NCI-H2196 treated with DMSO at 0.1 percent for 48 hours (cell line): ENCODE measurements around the gene PARM1.
A peak's percentile ranks its signal among the peaks of the same experiment; 100 is the strongest.
"Not testable (repeated sequence)": the region's sequence is repeated elsewhere in the genome, so short reads cannot be mapped to it uniquely, and the experiment has no call there.

Experiments used
- DNase-seq: peaks from one replicate; lab custom pipeline; 2025; ENCODE audit not compliant: unreplicated experiment; lab: John Stamatoyannopoulos, UW

PARM1 gene

GRCh38 chr4:74982546-74983252 lies 49.8 kb downstream of the PARM1 start:
- no peak for DNase-seq

GRCh38 chr4:74983253-74983635 lies 50.3 kb downstream of the PARM1 start:
- no peak for DNase-seq

DNA sequence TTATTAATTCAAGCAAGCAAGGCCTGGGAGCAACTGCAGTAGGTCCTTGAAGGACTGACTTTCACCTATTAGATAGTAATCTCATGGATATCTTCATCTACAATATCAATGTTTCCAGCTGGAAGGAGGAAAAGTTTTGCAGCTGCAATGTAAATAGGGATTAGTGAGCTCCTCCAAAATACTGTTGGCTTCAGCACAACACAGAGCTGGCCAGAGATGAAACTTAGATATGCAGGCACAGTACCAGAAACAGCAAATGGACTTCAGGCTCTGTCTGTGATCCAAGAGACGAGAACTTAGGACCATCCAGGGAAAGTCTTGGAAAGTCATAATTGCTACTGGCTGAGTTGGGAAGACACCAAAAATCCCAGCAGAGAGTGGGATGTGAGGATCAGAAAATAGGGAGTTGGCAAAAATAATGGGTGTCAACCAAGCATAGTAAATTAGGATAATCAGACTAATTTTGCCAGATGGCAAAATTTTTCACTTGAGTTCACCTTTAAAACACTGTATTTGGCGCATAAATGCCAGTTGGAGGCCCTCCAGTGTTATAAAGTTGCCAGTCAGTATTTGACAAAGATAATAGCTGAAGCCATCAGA lies 57.5 kb downstream of the PARM1 start:
- no peak for DNase-seq

DNA sequence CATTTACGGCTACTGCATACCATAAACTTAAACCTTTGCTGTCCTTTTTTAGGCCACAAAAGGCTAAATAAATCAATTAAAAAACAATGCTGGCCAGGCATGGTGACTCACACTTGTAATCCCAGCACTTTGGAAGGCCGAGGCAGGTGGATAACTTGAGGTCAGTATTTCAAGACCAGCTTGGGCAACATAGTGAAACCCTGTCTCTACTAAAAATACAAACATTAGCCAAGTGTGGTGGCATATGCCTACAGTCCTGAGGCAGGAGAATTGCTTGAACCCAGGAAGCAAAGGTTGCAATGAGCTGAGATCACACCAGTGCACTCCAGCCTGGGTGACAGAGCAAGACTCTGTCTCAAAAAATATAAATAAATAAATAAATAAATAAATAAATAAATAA lies 61.5 kb downstream of the PARM1 start:
- not testable (repeated sequence) for DNase-seq

DNA sequence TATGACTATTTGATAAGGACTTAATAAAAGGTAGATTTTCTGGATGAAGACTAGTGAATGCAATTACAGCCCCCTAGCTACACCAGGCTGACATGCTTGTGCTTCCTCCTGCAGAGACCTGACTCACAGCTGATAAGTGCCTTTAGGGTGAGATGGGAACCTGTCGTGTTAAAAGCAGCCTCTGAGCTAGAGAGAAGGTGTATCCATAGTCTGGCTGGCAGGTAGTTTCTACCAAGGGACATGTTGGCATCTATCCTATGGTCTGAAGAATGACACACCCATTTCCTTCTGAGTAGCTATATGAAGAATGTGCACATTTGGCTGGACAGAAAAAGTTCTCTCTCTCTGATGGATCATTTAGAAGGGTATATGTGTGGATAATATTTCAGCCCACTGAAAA lies 64.1 kb downstream of the PARM1 start:
- no peak for DNase-seq

DNA sequence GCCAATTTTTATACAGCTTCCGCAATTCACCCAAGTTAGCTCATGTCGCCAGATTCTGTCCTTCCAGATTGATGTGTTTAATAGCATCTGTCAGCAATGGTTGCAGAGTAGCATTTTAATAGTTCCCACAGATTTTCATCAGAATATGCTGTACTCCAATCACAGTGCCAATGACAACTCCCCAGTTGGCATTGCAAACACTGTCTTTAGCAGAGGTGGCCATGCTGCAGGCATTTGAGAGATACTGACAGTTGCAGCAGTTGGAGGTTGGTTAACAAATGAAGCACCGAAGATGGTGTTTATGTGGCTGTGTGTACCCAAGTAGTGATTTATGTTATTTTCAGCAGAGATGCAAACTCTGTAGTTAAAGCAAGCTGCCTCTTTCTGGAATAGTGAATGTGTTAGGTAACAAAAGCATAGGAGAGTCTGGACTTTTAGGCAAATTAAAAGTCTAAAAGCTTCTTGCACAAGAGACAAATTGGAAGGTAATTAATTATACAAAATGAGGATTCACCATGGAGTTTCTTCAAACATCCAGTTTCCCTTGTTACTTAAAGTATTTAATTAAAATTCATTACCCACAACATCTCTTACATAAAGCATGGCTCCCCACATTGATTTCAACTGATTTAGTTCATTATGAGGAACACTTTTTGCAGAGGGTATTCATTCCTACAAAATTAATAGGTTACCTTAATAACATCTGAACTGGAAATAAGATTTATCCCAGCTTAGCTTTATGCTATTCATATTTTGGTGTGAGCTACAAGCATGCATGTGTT lies 65.2 kb downstream of the PARM1 start:
- DNase-seq: no peak

DNA sequence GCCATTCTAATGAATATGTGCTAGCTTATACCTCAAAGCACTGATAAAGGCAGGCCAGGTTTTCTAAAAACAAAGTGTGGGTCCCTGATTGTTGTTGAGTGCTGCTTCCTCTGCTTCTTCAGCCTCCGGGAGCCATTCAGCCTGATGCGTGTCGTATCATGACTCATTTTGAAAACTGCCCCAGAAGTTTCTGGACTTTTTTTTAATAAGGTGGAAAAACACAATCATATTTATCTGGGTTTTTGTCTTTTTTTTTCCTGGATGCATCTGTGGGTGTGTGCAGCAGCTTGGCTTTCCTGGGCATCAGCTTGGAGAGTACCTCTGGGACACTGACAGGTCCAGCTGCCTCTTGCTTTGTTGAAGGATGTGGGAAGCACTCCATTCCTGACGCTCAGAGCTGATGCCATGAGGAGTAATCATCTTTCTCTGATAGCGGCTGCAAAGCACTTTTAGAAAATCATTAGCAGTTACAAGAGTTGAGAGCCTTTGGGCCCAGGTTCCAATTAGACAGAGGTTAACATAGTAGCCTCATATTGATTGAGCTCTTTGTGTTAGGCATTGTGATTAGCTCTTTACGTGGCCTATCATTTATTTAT lies 66.9 kb downstream of the PARM1 start:
- DNase-seq: no peak

GRCh38 chr4:75001871-75002270 lies 69.0 kb downstream of the PARM1 start:
- DNase-seq: no peak

DNA sequence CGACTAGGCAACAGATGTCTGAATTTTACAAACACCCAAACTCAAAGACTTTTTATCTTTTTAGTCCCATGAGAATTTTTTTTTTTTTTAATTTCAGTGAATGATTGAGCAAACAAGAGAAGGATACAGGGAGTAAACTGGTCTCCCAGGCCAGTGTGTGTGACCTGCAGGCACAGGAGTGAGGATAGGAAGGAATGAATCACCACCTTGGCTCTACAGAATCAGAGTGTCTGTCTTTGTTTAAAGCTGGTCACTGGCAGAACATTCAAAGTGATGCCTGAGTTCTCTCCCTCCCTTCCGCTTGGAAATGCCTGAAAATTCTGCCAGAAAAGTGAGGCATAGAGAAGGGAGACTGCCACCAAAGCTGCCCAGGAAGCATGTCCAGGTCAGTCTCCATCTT lies 69.5 kb downstream of the PARM1 start:
- no peak for DNase-seq

DNA sequence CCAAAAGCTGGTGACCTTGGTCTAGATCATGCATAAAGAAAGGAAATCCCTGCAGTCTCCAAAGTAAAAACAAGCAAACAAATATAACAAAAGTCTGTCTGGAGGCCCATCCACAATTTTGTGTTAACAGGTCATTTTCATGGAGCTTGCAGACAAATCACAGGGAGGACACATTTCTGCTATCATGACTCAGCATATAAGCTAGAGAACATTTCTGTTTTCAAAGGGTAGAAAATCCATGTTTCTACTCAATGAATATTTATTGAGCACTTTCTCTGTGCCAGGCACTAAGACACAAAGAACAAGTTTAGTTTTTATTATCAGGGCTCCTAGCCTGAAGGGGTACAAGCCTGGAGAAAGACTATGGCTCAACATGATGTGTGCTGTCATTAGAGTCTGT lies 71.1 kb downstream of the PARM1 start:
- DNase-seq: no peak

- peak; percentile 63 for DNase-seq
These were observed 72.1 kb downstream of the PARM1 start for GRCh38 chr4:75004755-75005668.

DNA sequence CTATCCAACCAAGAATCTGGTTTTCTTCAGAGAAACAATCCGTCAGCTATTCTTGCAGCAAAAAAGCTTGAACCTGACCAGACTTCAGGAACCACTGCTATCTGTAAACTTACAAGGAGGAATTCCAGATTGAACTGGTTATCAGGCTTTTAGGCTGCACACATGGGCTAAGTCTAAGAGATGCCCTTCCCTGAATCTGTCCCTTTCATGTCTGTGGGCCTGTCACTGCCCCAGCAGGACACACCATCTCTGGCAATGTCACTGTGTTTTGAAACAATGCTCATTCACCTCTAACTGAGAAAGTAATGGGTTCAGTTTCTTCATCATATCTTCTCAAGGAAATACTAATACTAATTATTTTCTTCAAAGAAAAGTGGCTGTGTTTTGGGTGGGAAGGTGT lies 72.8 kb downstream of the PARM1 start:
- no peak for DNase-seq

GRCh38 chr4:75007891-75008290 lies 75.0 kb downstream of the PARM1 start:
- no peak for DNase-seq

DNA sequence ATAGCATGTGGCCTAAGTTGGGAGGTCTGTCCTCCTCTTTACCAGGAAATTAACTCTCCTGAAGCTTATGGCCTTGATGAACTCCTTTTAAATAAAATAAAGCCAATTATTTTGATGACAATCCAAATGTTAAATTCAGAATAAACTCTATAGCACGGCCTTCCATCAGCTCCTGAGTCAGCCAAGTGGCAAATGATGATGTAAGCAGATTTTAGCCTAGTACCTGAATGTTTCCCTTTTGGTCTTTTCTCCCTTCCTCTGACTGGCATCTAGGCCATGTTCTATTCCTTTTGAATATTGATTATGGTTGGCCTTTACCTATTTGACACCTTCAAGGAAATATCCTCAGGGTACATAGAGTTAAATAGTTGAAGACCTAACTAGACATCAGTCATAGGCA lies 76.2 kb downstream of the PARM1 start:
- DNase-seq: no peak

DNA sequence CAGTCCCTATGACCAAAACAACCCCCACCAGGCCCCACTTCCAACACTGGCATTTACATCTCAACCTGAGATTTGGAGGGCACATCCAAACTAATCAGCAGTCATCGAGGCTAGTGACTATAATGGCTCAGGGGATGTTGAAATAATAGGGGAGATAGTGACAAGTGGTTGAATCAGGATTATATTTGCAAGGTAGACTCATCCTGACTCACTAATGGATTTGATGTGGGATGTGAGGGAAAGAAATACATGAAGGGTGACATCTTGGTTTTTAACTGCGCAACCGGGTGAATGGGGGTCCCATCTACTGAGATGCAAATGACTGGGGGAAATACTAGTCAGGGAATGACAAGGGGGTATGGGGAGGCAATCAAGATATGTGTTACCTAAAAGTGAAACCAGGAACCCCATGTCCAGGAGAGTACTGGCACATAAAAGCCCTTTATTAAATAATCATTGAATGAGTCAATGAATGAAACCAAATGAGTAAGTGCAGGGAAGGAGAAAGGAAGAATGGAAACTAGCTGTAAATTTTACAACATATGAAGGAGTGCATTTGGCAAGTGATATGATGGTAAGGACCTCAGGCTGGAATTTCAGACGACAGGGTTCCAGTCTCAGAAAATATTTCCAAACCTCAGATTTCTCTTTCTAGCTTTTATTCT lies 78.3 kb downstream of the PARM1 start:
- DNase-seq: no peak

GRCh38 chr4:75015627-75016026 lies 82.7 kb downstream of the PARM1 start:
- DNase-seq: no peak

DNA sequence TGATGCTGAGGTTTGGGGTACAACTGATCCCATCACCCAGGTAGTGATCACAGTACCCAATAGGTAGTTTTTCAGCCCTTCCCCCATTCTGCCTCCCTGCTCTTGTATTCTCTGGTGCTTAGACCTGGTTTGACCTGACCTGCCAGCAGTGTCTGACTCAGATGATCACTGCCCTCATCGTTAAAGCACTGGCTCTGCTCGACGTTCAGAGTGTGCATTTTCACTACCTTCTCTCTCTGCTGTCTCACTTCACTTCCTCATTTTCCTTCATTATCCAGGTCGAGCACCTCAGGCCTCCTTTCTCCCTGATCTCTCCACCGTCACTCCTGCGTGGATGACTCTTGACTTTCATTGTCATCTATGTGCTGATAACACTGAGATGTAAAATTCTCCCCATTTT lies 83.6 kb downstream of the PARM1 start:
- DNase-seq: no peak

GRCh38 chr4:75018811-75019479 lies 86.0 kb downstream of the PARM1 start:
- DNase-seq: no peak

- DNase-seq: no peak
These were observed 92.5 kb downstream of the PARM1 start for GRCh38 chr4:75025431-75025830.
